BE2C (cell line): Measurements from ENCODE around the gene INAFM1. TPM values are rescaled to one million over a fixed set of nuclear protein-coding genes. Genes with fewer than 3 reads are reported as not detected.

Experiments used
- DNase-seq: peaks from one replicate; pipeline ENCODE4 v3.0.0-alpha.2; 2020
- H3K27me3 ChIP-seq: fragments of 250-450 bp; sonication (Bioruptor Pico); 2 replicates; pipeline ENCODE4 v1.5.1; 2020; ENCODE audit warnings: mild to moderate bottlenecking
- H3K36me3 ChIP-seq: fragments of 250-450 bp; sonication (Bioruptor Pico); 2 replicates; pipeline ENCODE4 v1.5.1; 2020; ENCODE audit warnings: mild to moderate bottlenecking
- H3K4me1 ChIP-seq: fragments of 250-450 bp; sonication (Bioruptor Pico); 2 replicates; pipeline ENCODE4 v1.5.1; 2020
- H3K4me3 ChIP-seq: 2 replicates; pipeline ENCODE4 v1.5.1; 2011; ENCODE audit warnings: low read depth, low read length
- H3K9me3 ChIP-seq: fragments of 250-450 bp; sonication (Bioruptor Pico); 2 replicates; pipeline ENCODE4 v1.5.1; 2020
- CTCF ChIP-seq: IDR thresholded peaks from 2 replicates; pipeline ENCODE4 v1.5.1; 2012; ENCODE audit warnings: mild to moderate bottlenecking, low read depth, low read length
- polyA plus RNA-seq: library from polyadenylated mRNA; unstranded; fragments of >200 nt; gene quantifications from one replicate; pipeline ENCODE4 v1.2.1, GENCODE V29; 2012; ENCODE audit warnings: low read depth, missing spikeins; ENCODE audit not compliant: insufficient read length, insufficient read depth

Gene INAFM1
- 19.8 TPM for polyA plus RNA-seq

GRCh38 chr19:47274071-47274890, at the start of gene INAFM1:
Gene INAFM1 (plus strand): TSS chr19:47274885. CDS start chr19:47274920, 35 bp downstream.
- peak; percentile 100 for DNase-seq
- no peak for TF ChIP-seq CTCF
- peak within 1 kb of the TSS; percentile 70 for H3K4me3 ChIP-seq
- no peaks in the 10 kb centered on the region for H3K4me1 ChIP-seq
- no peaks in the 10 kb centered on the region for H3K9me3 ChIP-seq
- H3K27me3 ChIP-seq, result no peaks in the 10 kb centered on the region
- H3K36me3 ChIP-seq, result peaks cover 6% of the 10 kb centered on the region; the same call in 1 of the 2 replicates

GRCh38 chr19:47225746-47226425, 48.8 kb upstream of the INAFM1 start:
- peak; percentile 90 for DNase-seq
- H3K4me3 ChIP-seq, result peak overlapping the region; percentile 78
- no peaks in the 10 kb centered on the region for H3K27me3 ChIP-seq
- H3K4me1 ChIP-seq, result peaks cover 14% of the 10 kb centered on the region
- no peak; the same call in 1 of the 2 replicates for TF ChIP-seq CTCF
- no peaks in the 10 kb centered on the region for H3K36me3 ChIP-seq
- H3K9me3 ChIP-seq, result no peaks in the 10 kb centered on the region

DNA sequence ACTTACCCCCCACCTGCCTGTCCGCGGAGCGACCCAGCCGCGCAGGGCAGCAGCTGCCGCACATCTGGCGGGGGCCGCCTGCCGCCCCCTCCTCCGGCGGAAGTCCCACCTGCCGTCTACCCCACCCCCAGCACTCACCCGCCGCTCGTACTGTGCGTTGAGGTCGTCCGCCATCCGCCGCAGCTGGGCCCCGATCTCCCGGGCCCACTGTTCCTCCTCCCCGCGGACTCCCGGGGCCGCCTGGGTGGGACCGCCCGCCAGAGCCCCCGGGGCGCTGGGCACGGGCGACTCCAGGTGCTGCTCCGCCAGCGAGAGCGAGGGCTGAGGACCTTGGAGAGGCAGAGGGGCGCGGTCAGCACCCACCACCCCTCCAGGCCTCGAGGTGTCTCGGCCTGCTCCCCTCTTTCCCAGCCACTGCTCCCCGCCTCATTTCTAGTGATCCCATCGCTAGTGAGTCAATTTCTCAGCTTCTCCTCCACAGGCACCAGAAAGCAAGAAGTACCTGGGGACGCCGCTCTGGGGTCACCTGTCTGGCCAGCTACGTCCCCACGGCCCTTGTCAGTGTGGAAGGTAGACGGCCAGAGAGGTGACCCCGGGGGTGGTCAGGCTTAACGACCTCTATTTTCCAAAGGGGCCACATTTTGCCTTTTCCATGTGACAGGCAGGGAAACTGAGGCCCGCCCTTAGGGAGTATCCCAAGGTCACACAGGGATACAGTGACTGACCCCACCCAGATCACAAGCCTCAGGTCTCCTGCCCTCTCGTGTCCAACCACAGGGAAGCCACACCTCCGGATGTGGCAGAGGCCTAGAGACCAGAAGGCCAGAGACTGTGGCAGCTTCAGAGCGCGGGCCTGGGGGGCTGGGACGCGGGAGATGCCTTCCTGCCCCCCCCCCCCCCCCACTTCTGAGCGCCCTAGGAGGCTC, 48.0 kb upstream of the INAFM1 start:
- peak overlapping the region; percentile 78 for H3K4me3 ChIP-seq
- H3K9me3 ChIP-seq, result no peaks in the 10 kb centered on the region
- no peaks in the 10 kb centered on the region for H3K36me3 ChIP-seq
- TF ChIP-seq CTCF, result no peak
- H3K4me1 ChIP-seq, result peaks cover 18% of the 10 kb centered on the region
- H3K27me3 ChIP-seq, result no peaks in the 10 kb centered on the region
- DNase-seq, result peak; percentile 66

DNA sequence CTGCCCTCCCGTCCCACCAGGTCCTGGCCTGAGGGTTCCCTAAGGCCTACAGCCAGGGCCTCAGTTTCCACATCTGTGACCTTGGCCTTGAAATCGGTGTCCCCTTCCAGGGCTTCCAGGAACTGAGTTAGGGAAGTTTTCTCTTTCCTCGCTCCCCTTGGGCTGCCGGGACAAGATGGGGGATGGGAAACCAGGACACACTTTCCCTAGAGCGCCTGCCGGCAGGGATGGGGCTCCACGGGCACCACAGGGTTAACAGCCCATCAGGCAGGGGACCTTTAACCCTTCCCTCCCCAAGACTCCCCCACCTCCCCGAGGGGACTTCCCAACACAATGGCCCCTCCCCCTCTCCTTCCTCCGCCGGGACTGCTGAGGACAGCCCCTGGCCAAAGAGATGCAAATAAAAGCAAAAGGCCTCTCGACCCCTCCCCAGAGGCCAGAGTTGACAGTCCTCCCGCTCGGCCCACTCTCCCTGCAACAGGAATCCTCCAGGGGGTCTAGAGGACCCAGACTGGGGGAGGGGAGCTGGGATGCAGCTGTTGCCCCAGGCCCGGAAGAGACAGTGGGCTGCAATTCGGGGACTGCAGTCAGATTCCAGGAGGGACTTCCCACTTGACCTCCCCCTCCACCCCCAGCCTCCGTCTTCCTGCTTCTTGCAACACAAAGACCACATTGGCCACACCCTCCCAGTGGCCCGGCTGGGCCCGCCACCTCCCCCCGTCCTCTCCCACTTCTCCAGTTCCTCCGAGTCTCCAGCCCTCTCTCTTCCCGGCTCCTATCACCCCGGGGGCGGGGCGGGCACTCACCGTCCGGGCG, 47.1 kb upstream of the INAFM1 start:
- Histone ChIP-seq H3K36me3 (no peaks in the 10 kb centered on the region), H3K9me3 (no peaks in the 10 kb centered on the region), H3K27me3 (no peaks in the 10 kb centered on the region), H3K4me1 (peaks cover 19% of the 10 kb centered on the region), H3K4me3 (peak overlapping the region; percentile 78)
- DNase-seq, result peak; percentile 78
- TF ChIP-seq CTCF, result no peak

DNA sequence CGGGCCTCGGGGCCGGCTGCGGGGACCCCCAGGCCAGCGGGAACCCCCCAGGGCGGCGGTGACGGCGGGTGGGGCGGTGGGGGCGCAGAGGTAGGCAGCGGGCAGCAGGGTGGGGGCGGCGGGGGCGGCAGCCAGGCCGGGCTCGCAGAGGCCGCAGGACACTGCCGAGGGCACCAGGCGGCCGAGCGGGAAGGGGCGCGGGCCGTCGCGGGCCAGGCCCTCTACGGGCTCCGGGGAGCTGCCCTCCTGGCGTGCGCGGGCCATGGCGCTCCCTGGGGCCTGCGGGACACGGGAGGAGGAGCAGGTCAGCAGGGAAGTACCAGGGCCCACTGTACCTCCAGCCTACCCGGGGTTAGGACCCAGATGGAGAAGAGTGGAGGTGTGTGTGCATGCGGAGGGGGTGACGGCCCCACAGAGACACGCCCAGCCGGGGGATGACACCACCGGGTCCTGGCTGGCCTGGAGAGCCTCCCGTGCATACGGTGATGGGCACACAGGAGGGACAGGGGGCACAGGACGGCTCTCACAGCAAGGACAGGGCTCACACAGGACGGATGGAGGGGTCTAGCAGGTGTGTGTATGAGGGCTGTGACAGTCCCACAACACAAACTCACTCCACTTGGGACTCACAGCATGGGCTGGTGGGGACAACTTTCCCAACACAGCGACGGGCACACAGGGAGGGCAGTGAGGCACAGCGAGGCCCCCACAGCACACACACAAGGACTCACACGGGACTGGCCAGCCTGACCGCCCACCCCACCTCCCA, 46.3 kb upstream of the INAFM1 start:
- Histone ChIP-seq H3K27me3 (no peaks in the 10 kb centered on the region), H3K36me3 (no peaks in the 10 kb centered on the region), H3K9me3 (no peaks in the 10 kb centered on the region), H3K4me3 (peak overlapping the region; percentile 78), H3K4me1 (peaks cover 19% of the 10 kb centered on the region)
- DNase-seq, result peak; percentile 43
- TF ChIP-seq CTCF, result no peak
